GM10266 (cell line): ENCODE data around the gene TRIM66.

Source experiments
- DNase-seq: peaks from one replicate; pipeline ENCODE4 v3.0.0; 2012; ENCODE audit errors: extremely low spot score
- CTCF ChIP-seq: IDR thresholded peaks from 2 replicates; pipeline ENCODE4 v1.5.1; 2012; ENCODE audit warnings: mild to moderate bottlenecking, low read depth; ENCODE audit not compliant: control insufficient read depth, insufficient read depth; ENCODE audit errors: missing control alignments

TRIM66 gene

GRCh38 chr11:8720868-8721608 lies 38.6 kb upstream of the TRIM66 start:
- no peak for TF ChIP-seq CTCF
- DNase-seq: no peak

- TF ChIP-seq CTCF: no peak
- no peak for DNase-seq
Observed at GRCh38 chr11:8720352-8720751, 37.9 kb upstream of the TRIM66 start.

GRCh38 chr11:8719721-8720120 lies 37.3 kb upstream of the TRIM66 start:
- TF ChIP-seq CTCF: no peak
- no peak for DNase-seq

- no peak for TF ChIP-seq CTCF
- no peak for DNase-seq
Observed at GRCh38 chr11:8719211-8719649, 36.8 kb upstream of the TRIM66 start.

- DNase-seq: peak; percentile 52
- TF ChIP-seq CTCF: no peak
Observed at GRCh38 chr11:8717876-8718753, 35.6 kb upstream of the TRIM66 start.

- DNase-seq: no peak
- no peak for TF ChIP-seq CTCF
Observed at GRCh38 chr11:8717544-8717875, 35.0 kb upstream of the TRIM66 start.

GRCh38 chr11:8715501-8715900 lies 33.0 kb upstream of the TRIM66 start:
- no peak for DNase-seq
- no peak for TF ChIP-seq CTCF
